ENCODE results near the gene STXBP6. TPM values are rescaled to one million over a fixed set of nuclear protein-coding genes. Genes with fewer than 3 reads are reported as not detected.

The STXBP6 gene
- total and polyA plus RNA-seq, 2 of the 13 experiments (the other 11 are each of a cell fraction or from before 2014, with no cell fraction given): 35.3 to 42.8 TPM

- TF ChIP-seq TEF (CRISPR knock-in tag; IDR thresholded peaks at IDR 0.05) (no peak), HDAC2 (CRISPR knock-in tag; IDR thresholded peaks at IDR 0.05) (0 out of 2 replicates have a peak, but pooled peaks have one; percentile 5), CEBPZ (IDR thresholded peaks at IDR 0.05; ENCODE audit: low read length) (no peak), TRIM22 (IDR thresholded peaks at IDR 0.05) (no peak), TAF15 (IDR thresholded peaks at IDR 0.05; ENCODE audit: low read depth, low read length, poor library complexity, severe bottlenecking) (no peak), ZNF580 (CRISPR knock-in tag; IDR thresholded peaks at IDR 0.05; ENCODE audit: borderline replicate concordance, low read depth) (no peak; the same call in 1 of the 2 replicates), PRPF4 (IDR thresholded peaks at IDR 0.05; ENCODE audit: low read depth, low read length, poor library complexity, severe bottlenecking) (no peak), MED8 (CRISPR knock-in tag; IDR thresholded peaks at IDR 0.05; ENCODE audit: insufficient replicate concordance) (no peak), NCOA5 (CRISPR knock-in tag; IDR thresholded peaks at IDR 0.05) (no peak), FOXP4 (CRISPR knock-in tag; IDR thresholded peaks at IDR 0.05) (no peak), SIN3A (IDR thresholded peaks at IDR 0.05; ENCODE audit: borderline replicate concordance, low read depth, low read length) (no peak), PITX1 (CRISPR knock-in tag; IDR thresholded peaks at IDR 0.05) (no peak), ZMYM4 (CRISPR knock-in tag; IDR thresholded peaks at IDR 0.05) (no peak; the same call in 1 of the 2 replicates), ZNF556 (CRISPR knock-in tag; IDR thresholded peaks at IDR 0.05; ENCODE audit: borderline replicate concordance) (no peak)
Observed at GRCh38 chr14:24909523-24910302, 140.2 kb downstream of the STXBP6 start (continued).

Data from HepG2 (cell line).